Body of pancreas (tissue), 4 donors: ENCODE measurements around the gene GRIFIN. TPM values are rescaled to one million over a fixed set of nuclear protein-coding genes. Genes with fewer than 3 reads are reported as not detected.

Experiments
- ATAC-seq: fragments of 150-250 bp; one replicate; pipeline ENCODE4 v1.9.1; 2016
- DNase-seq, 4 donors: peaks; one replicate each; pipeline ENCODE4 v3.0.0-alpha.2; 2019
- H3K27ac ChIP-seq, 4 donors: fragments of 200-600 bp; sonication (generic); 1 replicate in 3 of 4; 2 replicates in 1 of 4; pipeline versions ENCODE4 v1.5.1 to v1.6.1; 2016 to 2019; ENCODE audit warnings: mild to moderate bottlenecking in 1 of 4, mixed read lengths in 1 of 4, moderate library complexity in 1 of 4
- H3K27me3 ChIP-seq, 2 donors: fragments of 200-600 bp; sonication (generic); one replicate each; pipeline ENCODE4 v1.6.0; 2016; ENCODE audit warnings: mild to moderate bottlenecking in 1 of 2
- H3K36me3 ChIP-seq, 2 donors: fragments of 200-600 bp; sonication (generic); replicated peaks in 1 of 2; 2 replicates each; pipeline ENCODE4 v1.5.1; 2016; ENCODE audit warnings: low read depth in 2 of 2; ENCODE audit not compliant: insufficient read depth in 1 of 2
- H3K4me1 ChIP-seq: fragments of 200-600 bp; sonication (generic); one replicate; pipeline ENCODE4 v1.6.0; 2016
- H3K4me3 ChIP-seq, 2 donors: fragments of 200-600 bp; sonication (generic); 1 replicate in 1 of 2; 2 replicates in 1 of 2; pipeline ENCODE4 v1.5.1; 2016 to 2019
- H3K9me3 ChIP-seq, 3 donors: fragments of 200-600 bp; sonication (generic); 1 replicate in 2 of 3; 2 replicates in 1 of 3; pipeline ENCODE4 v1.5.1; 2016
- POLR2A ChIP-seq, 3 donors: fragments of 450-650 bp; IDR thresholded peaks; one replicate each; pipeline ENCODE4 v1.6.1; 2016; ENCODE audit warnings: antibody characterized with exemption in 3 of 3, mild to moderate bottlenecking in 2 of 3
- WGBS, 2 donors: methylation state at CpG; one replicate each; pipeline ENCODE4 v1.1.5; 2017; 5-methylcytosine and 5-hydroxymethylcytosine counted together
- intact Hi-C: fragments of 100-400 bp; cut with DNase I; formaldehyde crosslinking; loops from one replicate; pipeline ENCODE4 v1.15.1; 2023
- total RNA-seq, 2 donors: library from RNA; depleted of rRNA; stranded (reverse); fragments of >200 nt; gene quantifications; one replicate each; pipeline ENCODE4 v1.1.0, GENCODE V29; 2016
- TF ChIP-seq, protein P1 (sequence below), 7 experiments: fragments of 450-650 bp in 4 of 7; fragments of 200-600 bp in 3 of 7; sonication (generic) in 3 of 7; IDR thresholded peaks; one replicate each; pipeline ENCODE4 v1.5.1; 2016 to 2019; ENCODE audit warnings: antibody characterized with exemption in 7 of 7

Gene GRIFIN
- total RNA-seq, 2 donors from 2014 or later: not detected

DNA sequence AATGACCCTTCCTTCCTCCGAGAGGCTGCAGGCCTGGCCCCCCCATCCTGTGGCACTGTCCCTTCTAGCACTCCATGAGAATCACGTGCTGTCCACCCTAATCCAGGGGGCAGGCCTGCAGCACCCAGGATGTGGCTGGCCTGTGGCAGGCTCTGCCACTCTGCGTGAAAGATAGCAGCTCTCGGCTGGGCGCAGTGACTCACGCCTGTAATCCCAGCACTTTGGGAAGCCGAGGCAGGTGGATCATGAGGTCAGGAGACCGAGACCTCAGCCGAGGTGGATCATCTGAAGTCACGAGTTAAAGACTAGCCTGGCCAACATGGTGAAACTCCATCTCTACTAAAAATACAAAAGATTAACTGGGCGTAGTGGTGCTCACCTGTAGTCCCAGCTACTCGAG is 24.5 kb upstream of the GRIFIN start:
- no peaks in the 10 kb centered on the region for H3K36me3 ChIP-seq
- H3K4me3 ChIP-seq: no peak overlapping the region
- H3K9me3 ChIP-seq: no peaks in the 10 kb centered on the region
- 78 to 79% methylated on average over 9 to 12 of the region's 12 CpGs for WGBS, 2 donors
- no peaks in the 10 kb centered on the region for H3K4me1 ChIP-seq
- TF ChIP-seq, protein P1, sequence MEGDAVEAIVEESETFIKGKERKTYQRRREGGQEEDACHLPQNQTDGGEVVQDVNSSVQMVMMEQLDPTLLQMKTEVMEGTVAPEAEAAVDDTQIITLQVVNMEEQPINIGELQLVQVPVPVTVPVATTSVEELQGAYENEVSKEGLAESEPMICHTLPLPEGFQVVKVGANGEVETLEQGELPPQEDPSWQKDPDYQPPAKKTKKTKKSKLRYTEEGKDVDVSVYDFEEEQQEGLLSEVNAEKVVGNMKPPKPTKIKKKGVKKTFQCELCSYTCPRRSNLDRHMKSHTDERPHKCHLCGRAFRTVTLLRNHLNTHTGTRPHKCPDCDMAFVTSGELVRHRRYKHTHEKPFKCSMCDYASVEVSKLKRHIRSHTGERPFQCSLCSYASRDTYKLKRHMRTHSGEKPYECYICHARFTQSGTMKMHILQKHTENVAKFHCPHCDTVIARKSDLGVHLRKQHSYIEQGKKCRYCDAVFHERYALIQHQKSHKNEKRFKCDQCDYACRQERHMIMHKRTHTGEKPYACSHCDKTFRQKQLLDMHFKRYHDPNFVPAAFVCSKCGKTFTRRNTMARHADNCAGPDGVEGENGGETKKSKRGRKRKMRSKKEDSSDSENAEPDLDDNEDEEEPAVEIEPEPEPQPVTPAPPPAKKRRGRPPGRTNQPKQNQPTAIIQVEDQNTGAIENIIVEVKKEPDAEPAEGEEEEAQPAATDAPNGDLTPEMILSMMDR (IDR thresholded peaks at IDR 0.05): no peak
- no peak for TF ChIP-seq POLR2A (IDR thresholded peaks at IDR 0.05)
- intact Hi-C loops: no loop called here
- no peak for DNase-seq
- peaks cover 0 to 17% of the 10 kb centered on the region in 2 donors for H3K27me3 ChIP-seq
- ATAC-seq: no peak
- no peak overlapping the region for H3K27ac ChIP-seq

DNA sequence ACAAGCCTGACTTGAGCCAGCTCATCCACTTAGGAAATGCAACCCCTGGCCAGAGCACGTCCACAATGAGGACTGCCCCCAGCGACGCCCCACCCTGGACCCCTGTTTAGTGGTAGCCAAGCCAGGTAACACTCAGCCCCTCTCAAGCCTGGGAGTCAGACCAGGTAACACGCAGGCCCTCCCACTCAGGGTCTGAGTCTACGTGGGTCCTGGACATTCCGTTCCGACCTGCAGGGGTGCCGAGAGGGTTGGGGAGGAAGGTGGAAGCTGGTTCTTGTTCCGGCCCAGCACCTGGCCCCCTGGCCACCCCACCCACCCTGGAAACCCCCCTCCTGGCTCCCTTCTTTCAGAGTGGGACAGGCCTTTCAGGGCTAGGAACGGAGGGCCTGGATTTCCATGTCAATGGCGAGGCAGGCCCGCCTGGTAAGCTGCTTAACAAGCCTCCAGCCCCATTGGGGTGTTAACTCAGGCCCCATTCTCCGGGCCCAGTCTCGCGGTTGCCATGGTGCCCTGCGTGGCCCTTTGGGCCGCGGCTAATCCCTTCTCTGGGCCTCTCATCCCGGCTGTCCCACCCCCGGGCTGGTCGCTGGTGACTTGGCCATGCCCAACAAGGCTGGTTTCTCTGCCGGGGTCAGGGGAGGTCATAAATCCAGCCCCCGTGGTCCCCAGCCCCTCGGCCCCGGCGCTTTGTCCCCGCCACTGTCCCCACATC is 23.7 kb upstream of the GRIFIN start:
- no peak for DNase-seq
- Histone ChIP-seq H3K27me3 (peaks cover 0 to 17% of the 10 kb centered on the region in 2 donors), H3K27ac (no peak overlapping the region), H3K36me3 (no peaks in the 10 kb centered on the region), H3K4me1 (no peaks in the 10 kb centered on the region), H3K9me3 (no peaks in the 10 kb centered on the region), H3K4me3 (no peak overlapping the region)
- TF ChIP-seq, protein P1 (IDR thresholded peaks at IDR 0.05): no peak
- TF ChIP-seq POLR2A (IDR thresholded peaks at IDR 0.05): no peak
- ATAC-seq: no peak
- intact Hi-C loops: no loop called here
- WGBS, 2 donors: 72 to 83% methylated on average over 12 to 25 of the region's 27 CpGs

DNA sequence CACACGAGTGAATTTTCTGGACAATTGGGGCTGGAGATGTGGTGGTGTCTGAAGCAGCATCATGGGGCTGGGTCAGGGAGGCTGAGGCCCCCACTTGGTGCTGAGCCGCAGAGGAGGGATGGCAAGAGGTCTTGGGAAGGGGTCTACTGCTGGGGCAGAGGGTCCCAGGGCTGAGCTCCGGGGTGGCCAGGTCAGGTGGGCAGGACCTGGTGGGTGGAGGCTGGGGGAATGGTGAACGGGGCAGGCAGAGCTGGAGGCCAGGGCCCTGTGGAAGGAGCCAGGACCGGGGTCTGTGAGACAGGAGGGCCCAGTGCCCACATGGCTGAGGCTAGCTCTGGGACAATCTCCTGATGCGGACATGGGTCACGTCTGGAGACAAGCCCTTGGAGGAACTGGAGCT is 23.0 kb upstream of the GRIFIN start:
- ATAC-seq (no peak), DNase-seq (no peak)
- Histone ChIP-seq H3K27ac (no peak overlapping the region), H3K27me3 (peaks cover 0 to 17% of the 10 kb centered on the region in 2 donors), H3K4me1 (no peaks in the 10 kb centered on the region), H3K36me3 (no peaks in the 10 kb centered on the region), H3K4me3 (no peak overlapping the region), H3K9me3 (no peaks in the 10 kb centered on the region)
- intact Hi-C loops: no loop called here
- TF ChIP-seq, protein P1 (IDR thresholded peaks at IDR 0.05): no peak
- no peak for TF ChIP-seq POLR2A (IDR thresholded peaks at IDR 0.05)
- WGBS, 2 donors: 90% methylated on average over 4 to 7 of the region's 7 CpGs

DNA sequence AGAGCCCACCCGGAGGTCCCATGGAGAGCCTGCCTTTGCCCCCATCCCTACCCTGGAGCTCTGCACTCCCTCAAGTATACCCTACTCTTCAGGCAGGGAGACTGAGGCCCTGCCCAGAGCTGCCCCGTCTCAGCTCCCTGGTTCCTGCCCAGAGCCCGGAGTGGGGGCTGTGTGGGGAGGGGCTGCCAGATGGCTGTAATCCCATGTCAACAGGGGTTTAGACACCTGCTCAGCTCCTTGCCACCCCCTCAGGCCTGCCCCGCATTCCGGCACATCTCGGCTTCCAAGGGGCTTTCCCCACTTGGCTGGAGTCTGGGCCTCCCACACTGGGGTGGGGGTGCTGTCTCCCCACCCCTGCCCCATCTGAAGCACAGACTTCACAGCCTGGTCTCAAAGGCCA is 22.5 kb upstream of the GRIFIN start:
- no peaks in the 10 kb centered on the region for H3K36me3 ChIP-seq
- intact Hi-C loops: no loop called here
- DNase-seq (no peak), ATAC-seq (no peak)
- no peak for TF ChIP-seq POLR2A (IDR thresholded peaks at IDR 0.05)
- H3K4me1 ChIP-seq: no peaks in the 10 kb centered on the region
- 66 to 75% methylated on average over 3 to 6 of the region's 6 CpGs for WGBS, 2 donors
- no peak overlapping the region for H3K27ac ChIP-seq
- H3K9me3 ChIP-seq: no peaks in the 10 kb centered on the region
- H3K4me3 ChIP-seq: no peak overlapping the region
- peaks cover 0 to 17% of the 10 kb centered on the region in 2 donors for H3K27me3 ChIP-seq

DNA sequence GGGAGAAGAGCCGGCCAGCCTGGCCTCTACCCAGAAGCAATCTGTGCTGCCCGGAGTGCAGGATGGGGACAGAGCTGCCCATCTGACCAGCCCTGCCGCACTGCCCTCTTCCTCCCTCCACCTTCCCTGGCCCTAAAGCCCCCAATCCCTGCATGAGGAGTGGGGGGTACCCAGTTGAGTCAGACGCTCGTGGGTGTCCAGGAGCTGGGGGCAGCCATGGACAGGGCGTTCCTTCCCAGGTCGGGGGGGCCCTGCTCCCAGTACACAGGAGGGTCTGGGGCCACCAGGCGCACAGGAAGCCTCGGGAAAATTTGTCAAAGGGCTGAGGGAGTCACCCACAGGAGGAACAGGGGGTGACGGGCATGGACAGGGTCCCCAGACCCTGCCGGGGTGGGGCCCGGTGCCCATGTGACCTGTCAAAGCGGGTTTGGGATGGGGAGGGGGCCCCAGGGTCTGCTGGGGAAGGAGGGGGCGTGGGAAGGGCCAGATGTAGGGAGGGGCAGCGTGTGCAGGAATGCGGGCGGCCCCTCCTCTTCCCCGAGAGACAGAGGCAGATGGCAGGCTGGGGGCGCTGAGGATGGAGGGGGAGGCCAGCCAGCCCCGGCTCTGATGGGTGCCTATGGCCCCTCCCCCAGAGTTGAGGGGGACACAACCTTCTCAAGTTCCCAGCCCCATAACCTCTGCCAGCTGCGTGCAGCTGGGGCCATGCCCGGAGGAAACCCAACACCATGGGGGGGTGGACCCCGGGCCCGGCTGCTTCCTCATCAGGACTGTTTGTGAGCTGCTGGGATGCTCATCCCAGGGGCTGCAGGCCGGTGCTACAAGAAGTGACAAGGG is 21.5 kb upstream of the GRIFIN start:
- no peak for TF ChIP-seq POLR2A (IDR thresholded peaks at IDR 0.05)
- Histone ChIP-seq H3K4me3 (no peak overlapping the region), H3K27me3 (peaks cover 0 to 17% of the 10 kb centered on the region in 2 donors), H3K36me3 (no peaks in the 10 kb centered on the region), H3K27ac (no peak overlapping the region), H3K9me3 (no peaks in the 10 kb centered on the region), H3K4me1 (no peaks in the 10 kb centered on the region)
- no peak for DNase-seq
- 43 to 59% methylated on average over 5 to 24 of the region's 25 CpGs for WGBS, 2 donors
- no peak for ATAC-seq
- intact Hi-C loops: no loop called here
